NCI-H2196 treated with DMSO at 0.1 percent for 48 hours (cell line): ENCODE results near the gene FAM184A.
A peak's percentile ranks its signal among the peaks of the same experiment; 100 is the strongest.

Source experiments
- DNase-seq: peaks from one replicate; lab custom pipeline; 2025; ENCODE audit not compliant: unreplicated experiment; lab: John Stamatoyannopoulos, UW

The FAM184A gene

DNA sequence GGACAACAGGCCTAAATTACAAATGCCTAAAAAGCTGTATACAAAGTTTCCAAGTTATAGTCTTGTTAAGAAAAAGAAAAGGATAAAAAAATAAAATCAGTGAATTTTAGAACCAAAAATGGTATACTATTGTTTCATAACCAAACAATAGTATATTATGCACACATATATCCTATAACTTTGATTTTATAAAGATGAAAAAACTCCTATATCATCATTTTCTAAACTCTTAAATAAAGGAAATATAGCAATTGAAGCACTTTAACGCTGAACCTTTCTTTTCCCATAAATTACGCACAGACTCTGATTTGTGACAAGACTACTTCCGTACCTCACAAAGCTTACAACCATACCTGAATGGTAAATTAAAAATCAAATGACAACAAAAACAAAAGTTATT lies 107.6 kb downstream of the FAM184A start:
- DNase-seq: no peak

- DNase-seq: no peak
Measured at GRCh38 chr6:118968416-118968815, 110.0 kb downstream of the FAM184A start.

DNA sequence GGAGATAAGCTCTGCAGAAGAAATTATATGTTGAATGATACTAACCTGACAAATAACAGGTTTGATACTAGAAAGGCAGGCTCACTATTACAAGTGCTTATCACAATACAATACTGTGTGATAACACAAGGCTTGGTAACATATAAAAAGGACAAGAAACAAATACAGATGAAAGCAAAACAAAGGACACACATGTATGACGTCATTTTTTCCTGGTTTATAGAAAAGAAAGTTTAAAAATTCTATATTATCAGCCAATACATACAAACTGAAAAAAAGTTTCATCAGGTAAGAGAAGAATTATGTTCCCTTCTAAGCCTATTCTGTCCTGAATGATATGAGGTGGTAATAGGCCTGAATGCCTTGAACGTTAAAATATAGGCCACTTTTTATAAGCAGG lies 111.2 kb downstream of the FAM184A start:
- DNase-seq: no peak

DNA sequence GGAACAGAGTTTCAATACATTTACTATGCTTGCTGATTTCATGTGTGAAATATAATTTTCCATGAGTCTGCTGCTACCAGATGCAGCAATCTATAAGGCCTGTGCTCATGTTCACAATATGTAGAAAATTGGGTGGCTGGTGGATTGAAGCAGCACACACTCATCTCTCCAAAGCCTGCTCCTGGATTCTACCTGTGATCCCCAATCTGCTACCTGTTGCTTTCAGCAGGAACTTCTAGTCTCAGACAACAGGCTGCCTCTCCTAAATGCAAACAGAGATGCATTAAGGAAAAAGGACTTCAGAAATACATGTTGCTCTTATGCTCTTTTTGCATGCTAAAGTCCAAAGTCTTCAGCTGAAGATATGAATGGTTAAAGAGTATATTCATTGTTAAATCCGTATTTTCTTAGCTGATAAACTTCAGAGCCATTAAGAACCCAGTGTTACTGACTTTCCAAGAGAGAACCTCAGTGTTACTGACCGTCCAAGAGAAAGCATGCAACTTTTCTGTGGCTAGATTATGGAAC lies 112.6 kb downstream of the FAM184A start:
- DNase-seq: no peak

DNA sequence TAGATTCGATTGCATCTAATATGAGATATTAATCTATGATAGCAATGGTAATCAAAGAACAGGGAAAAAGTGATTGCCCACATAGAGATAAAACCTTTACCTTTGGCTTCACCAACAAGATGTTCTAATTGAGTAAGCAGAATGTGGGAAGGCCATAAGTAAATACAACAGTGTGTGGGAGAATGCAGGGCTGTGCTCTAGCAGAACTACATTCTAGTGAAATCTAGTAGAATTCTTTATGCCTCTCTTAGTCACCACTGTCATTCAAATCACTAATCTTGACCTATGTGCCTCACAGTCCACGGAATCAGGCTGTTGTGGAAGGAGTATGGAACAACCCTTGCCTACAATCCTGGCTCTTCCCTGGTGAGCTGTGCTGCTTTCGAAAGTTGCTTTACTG lies 113.1 kb downstream of the FAM184A start:
- no peak for DNase-seq

GRCh38 chr6:118963003-118963402 lies 115.5 kb downstream of the FAM184A start:
- DNase-seq: no peak

DNA sequence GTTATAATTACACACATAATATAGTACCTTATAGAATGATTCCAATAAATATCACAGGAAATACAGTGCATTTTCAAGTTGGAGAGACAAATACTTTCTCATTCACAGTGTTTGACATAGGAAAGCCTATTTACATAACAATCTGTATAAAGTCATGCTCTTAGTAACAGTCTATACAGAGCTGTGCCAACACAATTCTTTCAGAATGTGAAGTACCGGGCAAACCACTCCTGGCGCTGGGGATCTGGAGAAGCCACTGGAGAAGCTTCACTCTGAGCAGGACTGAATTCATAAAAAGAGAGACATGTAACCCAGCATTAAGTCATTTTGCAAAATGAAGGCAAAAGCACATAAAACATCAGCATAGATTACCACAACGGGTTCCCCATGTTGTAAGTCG lies 118.6 kb downstream of the FAM184A start:
- no peak for DNase-seq

DNA sequence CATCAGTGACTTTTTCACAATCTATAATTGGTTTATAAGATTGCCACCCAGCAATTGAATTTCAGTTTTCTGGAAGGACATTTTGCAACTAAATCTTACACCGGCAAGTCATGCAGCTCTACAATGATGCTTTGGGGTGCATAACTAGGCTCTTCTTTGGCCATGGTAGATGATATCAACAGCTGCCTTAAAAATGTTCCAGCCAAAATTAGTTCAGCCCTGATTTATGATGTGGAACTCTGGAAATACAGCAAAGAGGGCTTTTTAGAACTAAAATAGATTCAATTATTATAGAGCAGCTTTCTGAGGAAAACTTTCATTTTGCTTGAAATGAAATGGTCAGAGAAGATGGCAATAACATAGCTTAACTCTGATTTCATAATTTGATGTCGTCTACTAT lies 125.1 kb downstream of the FAM184A start:
- no peak for DNase-seq

DNA sequence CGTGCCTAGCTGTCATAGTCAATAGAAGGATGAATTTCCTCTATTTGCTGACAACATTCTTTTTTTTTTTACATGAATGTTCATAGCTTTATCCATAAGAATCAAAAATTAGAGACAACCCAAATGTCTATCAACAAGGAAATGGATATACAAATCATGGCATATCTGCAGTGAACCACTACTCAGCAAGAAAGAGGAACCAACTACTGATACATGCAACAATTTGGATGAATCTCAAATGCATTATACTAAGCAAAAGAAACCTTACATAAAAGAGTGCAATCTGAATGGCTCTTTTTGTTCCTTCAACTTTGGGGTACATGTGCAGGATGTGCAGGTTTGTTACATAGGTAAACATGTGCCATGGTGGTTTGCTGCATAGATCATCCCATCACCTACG lies 125.8 kb downstream of the FAM184A start:
- no peak for DNase-seq

GRCh38 chr6:118945217-118945616 lies 133.2 kb downstream of the FAM184A start:
- no peak for DNase-seq

DNA sequence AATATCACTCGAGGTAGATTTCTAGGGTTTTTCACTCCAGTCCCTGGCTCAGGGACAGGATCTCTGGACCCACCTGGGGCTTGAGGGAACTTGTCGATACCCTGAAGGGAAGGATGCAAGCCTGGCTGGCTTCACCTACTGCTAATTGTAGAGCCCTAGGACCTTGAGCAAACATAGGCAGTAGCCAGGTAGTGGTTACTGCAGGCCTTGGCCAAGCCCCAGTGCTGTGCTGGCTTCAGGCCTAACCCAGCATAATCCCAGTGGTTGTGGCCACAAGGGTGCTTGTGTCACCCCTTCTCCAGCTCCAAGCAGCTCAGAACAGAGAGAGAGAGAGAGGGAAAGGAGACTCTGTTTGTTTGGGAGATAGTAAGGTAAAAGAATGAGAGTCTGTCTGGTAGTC lies 137.7 kb downstream of the FAM184A start:
- no peak for DNase-seq

GRCh38 chr6:118939683-118940082 lies 138.8 kb downstream of the FAM184A start:
- DNase-seq: no peak

GRCh38 chr6:118935978-118936703 lies 142.3 kb downstream of the FAM184A start:
- no peak for DNase-seq

DNA sequence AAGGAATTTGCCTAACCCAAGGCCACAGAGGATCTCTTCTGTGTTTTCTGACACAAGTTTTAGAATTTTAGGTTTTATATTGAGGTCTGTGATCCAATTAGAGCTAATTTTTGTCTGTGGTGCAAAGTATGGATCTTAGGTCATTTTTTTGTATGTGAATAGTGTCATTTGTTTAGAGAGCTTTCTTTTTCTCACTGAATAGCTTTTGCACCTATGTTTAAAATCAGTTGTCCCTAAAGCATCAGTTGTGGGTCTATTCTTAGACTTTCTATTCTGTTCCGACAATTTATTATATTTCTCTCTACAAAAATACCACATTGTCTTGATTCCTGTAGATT lies 143.2 kb downstream of the FAM184A start:
- no peak for DNase-seq

DNA sequence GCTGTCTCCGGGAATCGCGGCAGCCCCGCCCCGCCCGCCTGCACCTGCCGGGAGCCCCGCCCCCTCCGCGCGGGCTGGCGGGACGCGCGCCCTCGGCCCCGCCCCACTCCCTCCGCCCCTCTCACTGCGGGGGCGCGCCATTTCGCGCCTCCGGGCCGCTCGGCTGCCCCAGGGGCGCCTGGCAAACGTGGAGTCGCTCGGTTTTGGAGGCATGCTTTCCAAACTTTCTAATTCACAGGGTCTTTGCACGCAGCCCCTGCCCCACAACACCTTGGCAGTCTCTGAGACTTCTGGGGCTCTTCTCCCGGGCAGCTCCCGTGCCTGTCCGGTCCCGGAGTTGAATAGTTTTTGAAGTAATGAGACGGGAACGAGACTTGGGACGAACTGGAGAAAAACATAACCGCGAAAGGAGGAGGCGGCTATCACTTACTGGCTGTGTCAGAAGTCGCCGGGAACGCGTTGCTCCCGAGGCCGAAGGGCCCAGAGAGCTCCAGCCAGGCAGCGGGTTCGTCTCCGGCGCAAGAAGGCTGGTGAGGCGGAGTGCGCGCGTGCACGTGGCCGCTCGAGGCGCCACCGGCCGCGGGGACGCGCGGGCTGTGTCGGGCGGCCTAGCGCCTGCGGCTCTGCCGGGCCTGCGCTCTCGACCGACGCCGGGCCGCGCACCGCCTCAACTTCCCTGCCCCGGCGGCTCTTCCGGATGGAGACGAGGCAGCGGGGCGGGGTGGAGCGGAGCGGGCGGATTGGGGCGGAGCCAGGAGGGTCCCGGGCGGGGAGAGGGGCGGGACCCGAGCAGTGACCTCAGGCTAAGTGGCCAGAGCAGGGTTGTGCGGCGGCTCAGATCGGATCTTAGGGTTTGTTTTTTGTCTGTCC lies 143.8 kb downstream of the FAM184A start, which contains the start of gene MCM9:
MCM9 (minus strand) TSS at position 699 of the 870 bp plus-strand sequence. CDS start 3,436 bp downstream, outside the sequence.
- DNase-seq: peak; percentile 89

DNA sequence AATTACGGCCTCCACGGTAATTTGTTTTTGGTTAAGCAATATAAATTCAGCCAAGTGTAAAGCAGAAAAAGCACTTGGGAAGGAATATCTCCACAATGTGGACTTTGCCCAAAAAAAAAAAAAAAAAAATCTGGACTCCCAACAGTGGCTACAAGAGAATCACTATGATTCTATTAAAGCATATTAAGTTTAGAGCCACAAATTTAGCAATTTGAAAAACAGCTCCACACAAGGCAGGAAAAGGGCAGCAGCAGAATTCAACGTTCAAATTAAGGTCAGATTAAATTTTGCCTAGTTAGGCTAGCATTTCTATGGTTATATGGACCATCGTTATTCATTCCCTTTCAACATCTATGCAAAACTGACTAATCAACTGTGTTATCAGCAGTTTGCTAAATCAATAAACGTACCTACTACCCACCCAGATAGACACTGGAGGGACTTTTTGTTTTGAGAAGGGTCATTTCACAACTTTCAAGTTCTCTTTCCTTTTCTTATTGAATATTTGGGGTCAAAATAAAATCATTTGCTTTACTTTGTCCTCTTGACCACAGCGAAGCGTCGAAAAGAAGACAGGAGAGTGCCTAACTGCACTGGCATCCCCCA lies 144.5 kb downstream of the FAM184A start:
- DNase-seq: no peak

GRCh38 chr6:118932421-118932820 lies 146.0 kb downstream of the FAM184A start:
- no peak for DNase-seq

DNA sequence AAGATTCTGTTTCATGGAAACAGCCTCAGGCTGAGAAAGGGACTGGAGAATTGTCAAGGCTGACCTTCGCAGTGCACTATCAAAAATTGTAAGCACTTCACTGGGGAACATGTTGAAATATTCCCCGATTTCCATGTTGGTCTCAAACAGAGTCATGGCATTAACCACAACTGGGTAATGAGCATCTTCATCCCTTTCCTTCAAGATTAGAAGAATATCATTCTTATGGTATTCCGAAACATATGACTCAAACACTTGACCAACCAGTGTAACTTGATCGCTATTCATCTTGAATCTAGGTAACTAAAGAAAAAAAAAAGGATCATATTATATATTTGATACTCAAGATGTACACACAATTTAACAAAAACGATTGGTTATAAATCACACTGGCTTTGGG lies 147.0 kb downstream of the FAM184A start:
- DNase-seq: no peak

DNA sequence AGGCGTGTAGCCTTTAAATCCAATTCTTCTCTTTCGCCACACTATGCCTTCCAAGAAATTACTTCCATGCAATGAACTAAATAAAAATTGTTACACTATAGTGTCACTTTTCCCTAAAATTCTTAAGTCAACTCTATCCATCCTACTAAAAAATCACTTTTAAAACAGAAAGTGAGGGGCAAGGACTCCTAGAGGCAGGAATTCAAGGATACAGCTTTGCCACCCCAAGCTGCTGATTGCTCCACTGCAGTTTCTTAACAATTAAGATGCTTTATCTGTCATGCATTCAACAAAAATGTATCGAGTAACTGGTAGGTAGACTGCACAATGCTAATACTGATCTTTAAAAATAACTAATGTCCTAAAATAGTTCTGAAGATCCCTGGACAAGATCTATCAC lies 147.8 kb downstream of the FAM184A start:
- DNase-seq: no peak

DNA sequence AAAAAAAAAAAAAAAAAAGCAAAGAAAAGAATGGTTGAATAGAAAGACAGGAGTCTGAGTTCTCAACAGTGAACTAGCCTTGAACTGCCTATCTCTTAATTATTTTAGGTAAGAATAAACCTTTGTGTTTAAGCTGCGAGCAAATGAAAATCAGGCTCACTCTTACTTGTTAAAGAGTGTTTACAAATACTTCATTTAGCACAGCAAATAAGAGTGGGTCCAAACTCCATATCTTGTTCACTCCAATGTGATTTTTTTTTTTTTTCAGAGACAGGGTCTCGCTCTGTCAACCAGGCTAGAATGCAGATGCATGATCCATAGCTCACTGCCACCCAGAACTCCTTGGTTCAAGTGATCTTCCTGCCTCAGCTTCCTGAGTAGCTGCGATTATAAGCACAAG lies 155.4 kb downstream of the FAM184A start:
- DNase-seq: no peak

DNA sequence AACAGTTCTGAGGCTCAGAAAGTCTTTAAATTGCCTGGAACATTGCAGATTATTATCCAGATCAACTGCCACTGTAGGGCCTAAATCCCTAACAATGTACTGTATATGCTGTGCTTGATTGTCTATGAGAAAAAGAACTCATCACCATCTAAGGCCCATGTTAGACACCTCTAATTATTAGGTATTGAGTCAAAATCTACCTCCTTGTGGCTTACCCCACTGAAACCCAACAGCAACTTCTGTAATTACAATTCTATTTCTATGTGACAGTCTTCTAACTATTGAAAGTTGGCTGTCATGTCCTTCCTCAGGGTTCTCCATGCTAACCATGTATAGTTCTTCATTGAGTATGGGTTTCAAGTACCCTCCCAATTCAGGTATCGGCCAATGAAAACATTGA lies 157.4 kb downstream of the FAM184A start:
- no peak for DNase-seq

- no peak for DNase-seq
Measured at GRCh38 chr6:118918329-118918725, 160.1 kb downstream of the FAM184A start.
